Upper lobe of left lung (tissue), 4 donors: ENCODE results near the gene MCAT.

Source experiments
- EP300 ChIP-seq, 4 donors: sonication (generic); formaldehyde crosslinking; IDR thresholded peaks; one replicate each; pipeline ENCODE4 v1.5.1; 2017; ENCODE audit warnings: antibody characterized with exemption in 4 of 4, control low read depth in 2 of 4
- POLR2A ChIP-seq, 4 donors: fragments of 450-650 bp; IDR thresholded peaks; one replicate each; pipeline ENCODE4 v1.5.1; 2016 to 2017; ENCODE audit warnings: antibody characterized with exemption in 4 of 4, mild to moderate bottlenecking in 2 of 4

DNA sequence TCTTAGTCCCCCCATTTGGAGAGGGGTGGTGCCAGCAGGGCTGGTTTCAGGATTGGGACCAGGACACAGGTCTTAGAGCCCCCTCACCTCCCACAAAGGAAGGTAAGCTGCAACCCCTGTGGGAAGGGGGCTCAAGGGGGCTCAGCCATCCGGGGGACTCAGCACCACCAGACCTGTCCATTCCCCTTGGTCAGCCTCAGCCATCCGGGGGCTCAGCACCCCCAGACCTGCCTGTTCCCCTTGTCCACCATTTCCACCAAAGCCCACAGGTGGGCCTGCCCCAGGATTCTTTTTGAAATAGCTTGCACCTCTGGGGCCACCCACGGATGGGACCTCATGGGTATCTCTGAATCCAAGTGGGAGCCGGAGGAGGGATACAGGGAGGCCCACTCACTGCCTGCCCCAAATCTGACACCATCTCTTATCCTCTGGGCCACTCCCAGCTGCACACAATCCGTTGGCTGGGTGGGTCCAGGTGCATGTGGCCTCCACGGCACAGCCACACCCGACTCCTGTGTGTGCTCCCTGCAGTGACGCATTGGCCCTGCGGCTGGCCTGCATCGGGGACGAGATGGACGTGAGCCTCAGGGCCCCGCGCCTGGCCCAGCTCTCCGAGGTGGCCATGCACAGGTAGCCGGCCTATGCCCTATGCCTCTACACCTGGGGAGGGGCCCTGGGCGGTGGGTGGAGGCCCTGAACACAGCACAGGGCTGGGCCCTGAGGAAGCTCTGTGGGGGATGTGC lies 15.9 kb downstream of the MCAT start:
- no peak for TF ChIP-seq POLR2A (IDR thresholded peaks at IDR 0.05)
- TF ChIP-seq EP300 (IDR thresholded peaks at IDR 0.05) = no peak
